Activated CD8-positive, alpha-beta T cell treated with anti-CD3 and anti-CD28 coated beads for 36 hours (primary cell): ENCODE data around the gene MBNL1. TPM values are rescaled to one million over a fixed set of nuclear protein-coding genes. Genes with fewer than 3 reads are reported as not detected.

ENCODE experiments used
- ATAC-seq: fragments of 200-7000 bp; cut with Tn5 transposase; one replicate; pipeline ENCODE4 v1.10.0; 2021; ENCODE audit warnings: mild to moderate bottlenecking, moderate library complexity
- CTCF ChIA-PET: fragments of 350-600 bp; sonication (Branson Sonifier 250); formaldehyde crosslinking; loops from one replicate; lab custom pipeline; 2021; ENCODE audit warnings: antibody characterized with exemption; lab: Charles Lee
- POLR2A ChIA-PET: fragments of 350-600 bp; sonication (Branson Sonifier 250); formaldehyde crosslinking; loops from one replicate; lab custom pipeline; 2021; ENCODE audit warnings: antibody characterized with exemption; lab: Charles Lee
- DNase-seq: peaks from one replicate; pipeline ENCODE4 v3.0.0-alpha.2; 2020
- H3K27ac Mint-ChIP-seq: one replicate; pipeline ENCODE4 v1.8.0; 2021; ENCODE audit warnings: mild to moderate bottlenecking, mixed read lengths
- H3K27me3 Mint-ChIP-seq: one replicate; pipeline ENCODE4 v1.8.0; 2021; ENCODE audit warnings: mixed read lengths
- H3K36me3 Mint-ChIP-seq: one replicate; pipeline ENCODE4 v1.8.0; 2021; ENCODE audit warnings: low read depth, mixed read lengths
- H3K4me1 Mint-ChIP-seq: one replicate; pipeline ENCODE4 v1.8.0; 2021; ENCODE audit warnings: low read depth, mixed read lengths
- H3K4me3 Mint-ChIP-seq: one replicate; pipeline ENCODE4 v1.8.0; 2021; ENCODE audit warnings: mild to moderate bottlenecking, moderate library complexity, mixed read lengths
- H3K9me3 Mint-ChIP-seq: one replicate; pipeline ENCODE4 v1.8.0; 2021; ENCODE audit warnings: mixed read lengths
- intact Hi-C: fragments of 100-400 bp; cut with micrococcal nuclease; formaldehyde crosslinking; loops from one replicate; pipeline ENCODE4 v1.10.0; 2022
- total RNA-seq, 2 experiments: library from RNA; stranded (reverse); gene quantifications; one replicate each; pipeline ENCODE4 v1.2.3, GENCODE V29; 2021
- TF ChIP-seq, protein P1 (sequence below): fragments of 200-600 bp; IDR thresholded peaks from one replicate; pipeline ENCODE4 v1.8.0; 2022; ENCODE audit warnings: antibody characterized with exemption, mild to moderate bottlenecking

The MBNL1 gene
- total RNA-seq, 2 experiments from 2014 or later, result 341 to 360 TPM

DNA sequence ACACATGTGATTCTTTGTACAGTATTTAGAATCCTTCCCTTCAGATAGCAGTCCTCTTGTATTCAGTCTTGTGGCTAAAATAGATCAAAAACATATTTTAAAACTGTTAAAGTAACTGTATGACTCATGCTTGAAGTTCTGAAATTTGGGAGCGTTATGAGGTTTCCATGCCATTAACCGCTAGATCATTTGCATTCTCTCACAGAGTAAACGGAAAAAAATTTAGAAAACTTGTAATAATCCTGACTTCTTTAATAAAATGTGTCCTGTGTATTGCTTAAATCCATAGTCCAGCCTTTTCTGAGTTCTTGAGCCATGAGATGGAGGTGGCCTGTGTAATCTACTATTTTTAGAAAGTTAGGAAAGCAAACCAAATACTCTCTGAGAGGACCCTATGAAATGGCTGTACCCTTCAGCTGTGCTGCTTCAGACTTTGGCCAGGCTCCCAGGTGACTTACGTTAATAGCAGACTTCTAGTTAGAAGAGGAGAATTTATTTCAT is 33.8 kb downstream of the MBNL1 start:
- H3K9me3 Mint-ChIP-seq, result no peaks in the 10 kb centered on the region
- no peaks in the 10 kb centered on the region for H3K27me3 Mint-ChIP-seq
- intact Hi-C loops, result no loop called here
- H3K4me1 Mint-ChIP-seq, result peaks cover 78% of the 10 kb centered on the region
- ATAC-seq (peak; percentile 11), DNase-seq (no peak)
- H3K4me3 Mint-ChIP-seq, result peak overlapping the region; percentile 51
- CTCF ChIA-PET, result interaction anchor here (0.8 to 1.5 kb wide), 5 partner anchors 9 to 230 kb away, joined by 3 to 5 read pairs (median 3); no protein-coding TSS in a partner anchor
- H3K27ac Mint-ChIP-seq, result peak overlapping the region; percentile 87
- POLR2A ChIA-PET, result interaction anchor here (0.7 to 4.0 kb wide), 5 partner anchors 24 to 59 kb away, joined by 3 to 26 read pairs (median 3); partner anchors contain the start of gene MBNL1
- TF ChIP-seq, protein P1, sequence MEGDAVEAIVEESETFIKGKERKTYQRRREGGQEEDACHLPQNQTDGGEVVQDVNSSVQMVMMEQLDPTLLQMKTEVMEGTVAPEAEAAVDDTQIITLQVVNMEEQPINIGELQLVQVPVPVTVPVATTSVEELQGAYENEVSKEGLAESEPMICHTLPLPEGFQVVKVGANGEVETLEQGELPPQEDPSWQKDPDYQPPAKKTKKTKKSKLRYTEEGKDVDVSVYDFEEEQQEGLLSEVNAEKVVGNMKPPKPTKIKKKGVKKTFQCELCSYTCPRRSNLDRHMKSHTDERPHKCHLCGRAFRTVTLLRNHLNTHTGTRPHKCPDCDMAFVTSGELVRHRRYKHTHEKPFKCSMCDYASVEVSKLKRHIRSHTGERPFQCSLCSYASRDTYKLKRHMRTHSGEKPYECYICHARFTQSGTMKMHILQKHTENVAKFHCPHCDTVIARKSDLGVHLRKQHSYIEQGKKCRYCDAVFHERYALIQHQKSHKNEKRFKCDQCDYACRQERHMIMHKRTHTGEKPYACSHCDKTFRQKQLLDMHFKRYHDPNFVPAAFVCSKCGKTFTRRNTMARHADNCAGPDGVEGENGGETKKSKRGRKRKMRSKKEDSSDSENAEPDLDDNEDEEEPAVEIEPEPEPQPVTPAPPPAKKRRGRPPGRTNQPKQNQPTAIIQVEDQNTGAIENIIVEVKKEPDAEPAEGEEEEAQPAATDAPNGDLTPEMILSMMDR, result no peak
- peaks cover 58% of the 10 kb centered on the region for H3K36me3 Mint-ChIP-seq

DNA sequence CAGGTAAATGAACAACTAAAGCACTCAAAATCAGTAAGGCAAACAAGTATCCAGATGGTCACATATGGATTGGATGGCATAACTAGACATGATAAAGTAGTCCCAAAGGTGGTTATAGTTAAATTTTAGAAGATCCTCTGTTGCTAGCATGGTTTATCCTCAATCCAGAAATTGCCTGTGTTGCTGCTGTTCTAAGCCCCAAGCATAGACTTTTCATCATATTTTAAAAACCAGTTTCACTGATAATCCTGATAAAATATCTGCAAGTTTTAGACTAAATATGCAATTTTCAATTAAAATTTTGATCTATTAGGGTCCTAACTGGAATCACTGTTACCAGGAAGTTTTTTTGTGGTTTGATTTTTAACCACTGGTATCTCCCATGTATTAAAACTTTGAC is 35.4 kb downstream of the MBNL1 start:
- POLR2A ChIA-PET, result no interaction called here
- H3K4me1 Mint-ChIP-seq, result peaks cover 84% of the 10 kb centered on the region
- no peaks in the 10 kb centered on the region for H3K27me3 Mint-ChIP-seq
- intact Hi-C loops, result no loop called here
- CTCF ChIA-PET, result interaction anchor here (1.2 to 1.5 kb wide), 2 partner anchors 14 kb away, joined by 3 to 5 read pairs; no protein-coding TSS in a partner anchor
- ATAC-seq (no peak), DNase-seq (no peak)
- H3K27ac Mint-ChIP-seq, result peak overlapping the region; percentile 64
- TF ChIP-seq, protein P1, result no peak
- no peaks in the 10 kb centered on the region for H3K9me3 Mint-ChIP-seq
- H3K4me3 Mint-ChIP-seq, result no peak overlapping the region
- H3K36me3 Mint-ChIP-seq, result peaks cover 61% of the 10 kb centered on the region

DNA sequence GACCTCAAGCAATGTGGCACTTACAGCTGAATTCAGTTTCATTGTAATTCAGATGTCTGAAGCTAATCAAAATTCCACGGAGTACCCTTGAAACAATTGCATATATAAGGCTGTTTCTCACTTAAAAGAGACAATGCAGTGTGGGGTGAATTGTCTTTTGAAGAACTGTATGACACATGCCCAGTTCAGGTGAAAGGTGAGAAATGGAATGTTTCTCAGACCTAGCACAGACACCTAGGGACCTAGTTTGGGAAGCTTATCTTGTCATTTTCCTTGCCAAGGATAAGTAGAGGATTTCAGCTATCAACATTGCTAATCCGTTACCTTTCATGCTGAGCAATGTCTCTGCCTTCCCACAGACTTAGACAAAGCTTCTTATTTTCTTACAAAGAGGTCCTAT is 36.3 kb downstream of the MBNL1 start:
- ATAC-seq (no peak), DNase-seq (no peak)
- Mint-ChIP-seq H3K4me3 (no peak overlapping the region), H3K27ac (peak overlapping the region; percentile 55), H3K27me3 (no peaks in the 10 kb centered on the region), H3K9me3 (no peaks in the 10 kb centered on the region), H3K36me3 (peaks cover 56% of the 10 kb centered on the region), H3K4me1 (peaks cover 84% of the 10 kb centered on the region)
- intact Hi-C loops, result no loop called here
- POLR2A ChIA-PET, result interaction anchor here (0.7 to 1.6 kb wide), 5 partner anchors 9 to 65 kb away, joined by 3 to 7 read pairs (median 3); partner anchors contain the start of gene MBNL1
- TF ChIP-seq, protein P1, result no peak
- CTCF ChIA-PET, result interaction anchor here (1.2 to 1.5 kb wide), 3 partner anchors 13 to 88 kb away, joined by 3 to 5 read pairs (median 3); no protein-coding TSS in a partner anchor

DNA sequence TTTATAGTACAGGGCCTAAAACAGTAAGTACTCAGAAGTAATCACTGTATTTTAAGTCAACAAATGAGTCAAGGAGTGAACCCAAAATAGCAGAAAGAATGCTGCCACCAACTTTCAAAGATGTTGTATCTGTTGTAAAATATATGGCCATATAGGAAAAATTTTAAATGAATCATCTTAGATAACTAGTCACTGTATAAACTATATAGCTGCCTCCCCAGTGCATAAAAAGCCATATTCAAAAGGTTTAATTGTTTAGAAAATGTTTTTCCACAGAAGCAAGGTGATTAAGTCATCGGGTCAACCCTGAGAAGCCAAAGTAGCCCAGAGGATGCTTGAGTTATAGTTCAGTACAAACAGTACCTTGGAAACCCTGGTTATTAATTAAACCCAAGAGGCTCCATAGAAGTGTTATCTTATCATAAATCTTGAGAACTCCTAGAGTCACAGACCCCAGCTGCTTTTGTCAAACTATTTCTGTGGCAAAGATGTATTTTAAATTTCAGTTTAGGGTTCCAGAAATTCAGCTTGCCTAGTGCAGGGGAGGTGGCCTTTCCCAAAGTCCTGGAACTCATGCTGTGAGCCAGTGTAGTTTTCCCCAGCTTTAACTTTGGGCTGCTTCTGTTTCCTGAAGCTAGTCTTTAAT is 39.2 kb downstream of the MBNL1 start:
- no peak for ATAC-seq
- POLR2A ChIA-PET, result interaction anchor here (0.9 to 2.5 kb wide), 3 partner anchors 8 to 64 kb away, joined by 3 to 11 read pairs (median 4); partner anchors contain the start of gene MBNL1

More for the DNA sequence above, 39.2 kb downstream of the MBNL1 start:
- TF ChIP-seq, protein P1, result no peak
- Mint-ChIP-seq H3K9me3 (peaks cover 2% of the 10 kb centered on the region), H3K27me3 (no peaks in the 10 kb centered on the region), H3K36me3 (peaks cover 49% of the 10 kb centered on the region), H3K4me1 (peaks cover 70% of the 10 kb centered on the region), H3K4me3 (no peak overlapping the region), H3K27ac (peak overlapping the region; percentile 70)
- intact Hi-C loops, result no loop called here
- CTCF ChIA-PET, result interaction anchor here (1.0 to 3.8 kb wide), 3 partner anchors 9 to 65 kb away, joined by 3 to 13 read pairs (median 3); no protein-coding TSS in a partner anchor
- DNase-seq, result no peak
